Measurements from ENCODE around the gene CALB2. TPM values are rescaled to one million over a fixed set of nuclear protein-coding genes. Genes with fewer than 3 reads are reported as not detected.
"Not testable (repeated sequence)": the region's sequence is repeated elsewhere in the genome, so short reads cannot be mapped to it uniquely, and the experiment has no call there.

Gene CALB2
- total RNA-seq, 1 donor from 2014 or later, result 0.64 TPM

DNA sequence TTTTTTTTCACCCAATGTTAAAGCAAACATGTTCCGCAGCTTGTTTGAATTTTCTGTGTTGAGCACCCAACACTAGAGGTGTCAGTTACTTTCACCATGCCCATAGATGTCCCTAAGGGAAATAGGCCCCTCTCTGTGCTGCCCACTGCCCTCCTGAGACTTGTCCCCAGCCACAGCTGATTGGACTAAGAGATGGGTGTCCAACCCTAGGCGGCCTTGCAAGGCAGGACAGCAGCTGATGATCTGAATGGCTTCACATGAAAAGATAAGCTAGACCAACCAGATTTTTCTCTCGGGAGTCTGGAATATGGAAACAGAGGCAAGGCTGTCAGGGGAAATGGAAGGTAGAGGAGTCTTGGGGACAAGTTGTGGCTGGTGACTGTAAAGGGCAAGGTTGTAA lies 6.1 kb upstream of the CALB2 start:
- H3K27me3 ChIP-seq, result no peaks in the 10 kb centered on the region
- intact Hi-C loops (cut with DNase I), result no loop called here
- H3K9me3 ChIP-seq, result no peaks in the 10 kb centered on the region
- H3K36me3 ChIP-seq, result no peaks in the 10 kb centered on the region
- no peak overlapping the region for H3K4me3 ChIP-seq
- TF ChIP-seq, protein P1, sequence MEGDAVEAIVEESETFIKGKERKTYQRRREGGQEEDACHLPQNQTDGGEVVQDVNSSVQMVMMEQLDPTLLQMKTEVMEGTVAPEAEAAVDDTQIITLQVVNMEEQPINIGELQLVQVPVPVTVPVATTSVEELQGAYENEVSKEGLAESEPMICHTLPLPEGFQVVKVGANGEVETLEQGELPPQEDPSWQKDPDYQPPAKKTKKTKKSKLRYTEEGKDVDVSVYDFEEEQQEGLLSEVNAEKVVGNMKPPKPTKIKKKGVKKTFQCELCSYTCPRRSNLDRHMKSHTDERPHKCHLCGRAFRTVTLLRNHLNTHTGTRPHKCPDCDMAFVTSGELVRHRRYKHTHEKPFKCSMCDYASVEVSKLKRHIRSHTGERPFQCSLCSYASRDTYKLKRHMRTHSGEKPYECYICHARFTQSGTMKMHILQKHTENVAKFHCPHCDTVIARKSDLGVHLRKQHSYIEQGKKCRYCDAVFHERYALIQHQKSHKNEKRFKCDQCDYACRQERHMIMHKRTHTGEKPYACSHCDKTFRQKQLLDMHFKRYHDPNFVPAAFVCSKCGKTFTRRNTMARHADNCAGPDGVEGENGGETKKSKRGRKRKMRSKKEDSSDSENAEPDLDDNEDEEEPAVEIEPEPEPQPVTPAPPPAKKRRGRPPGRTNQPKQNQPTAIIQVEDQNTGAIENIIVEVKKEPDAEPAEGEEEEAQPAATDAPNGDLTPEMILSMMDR (IDR thresholded peaks at IDR 0.05), result no peak
- no peaks in the 10 kb centered on the region for H3K4me1 ChIP-seq
- no peak overlapping the region for H3K27ac ChIP-seq
- DNase-seq (ENCODE audit: low spot score in 2 of 2), result no peak

- Histone ChIP-seq H3K4me1 (no peaks in the 10 kb centered on the region), H3K36me3 (no peaks in the 10 kb centered on the region), H3K9me3 (no peaks in the 10 kb centered on the region), H3K4me3 (no peak overlapping the region), H3K27me3 (no peaks in the 10 kb centered on the region), H3K27ac (no peak overlapping the region)
- TF ChIP-seq, protein P1 (IDR thresholded peaks at IDR 0.05), result no peak
- no peak for DNase-seq (ENCODE audit: low spot score in 2 of 2)
- intact Hi-C loops (cut with DNase I), result no loop called here
Measured at GRCh38 chr16:71352963-71353460, 5.5 kb upstream of the CALB2 start.

GRCh38 chr16:71353736-71354135 lies 4.8 kb upstream of the CALB2 start:
- Histone ChIP-seq H3K36me3 (no peaks in the 10 kb centered on the region), H3K4me3 (no peak overlapping the region), H3K27me3 (no peaks in the 10 kb centered on the region), H3K9me3 (no peaks in the 10 kb centered on the region), H3K27ac (no peak overlapping the region), H3K4me1 (no peaks in the 10 kb centered on the region)
- no peak for DNase-seq (ENCODE audit: low spot score in 2 of 2)
- TF ChIP-seq, protein P1 (IDR thresholded peaks at IDR 0.05), result no peak
- intact Hi-C loops (cut with DNase I), result no loop called here

DNA sequence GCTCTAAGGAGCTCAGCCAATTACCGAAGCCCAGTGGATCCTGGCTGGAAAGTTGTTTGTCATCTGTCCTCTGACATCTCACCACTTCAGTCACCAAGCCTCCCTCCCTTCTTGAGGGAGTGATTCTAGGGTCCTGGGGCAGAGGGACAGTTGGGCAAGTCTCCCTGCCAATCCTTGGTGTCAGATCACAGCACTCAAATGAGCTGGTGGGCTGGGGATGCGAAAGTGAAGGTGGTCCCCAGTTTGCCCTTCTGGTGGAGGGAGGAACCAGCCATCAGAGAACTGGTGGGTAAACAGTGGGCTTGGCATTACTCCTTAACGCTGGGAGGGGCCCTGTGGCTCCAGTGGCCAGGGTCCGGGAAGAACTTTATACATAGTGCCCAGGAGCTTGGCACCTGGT lies 4.4 kb upstream of the CALB2 start:
- intact Hi-C loops (cut with DNase I), result no loop called here
- Histone ChIP-seq H3K36me3 (no peaks in the 10 kb centered on the region), H3K27me3 (no peaks in the 10 kb centered on the region), H3K27ac (no peak overlapping the region), H3K4me3 (no peak overlapping the region), H3K9me3 (no peaks in the 10 kb centered on the region), H3K4me1 (no peaks in the 10 kb centered on the region)
- no peak for DNase-seq (ENCODE audit: low spot score in 2 of 2)
- TF ChIP-seq, protein P1 (IDR thresholded peaks at IDR 0.05), result no peak

DNA sequence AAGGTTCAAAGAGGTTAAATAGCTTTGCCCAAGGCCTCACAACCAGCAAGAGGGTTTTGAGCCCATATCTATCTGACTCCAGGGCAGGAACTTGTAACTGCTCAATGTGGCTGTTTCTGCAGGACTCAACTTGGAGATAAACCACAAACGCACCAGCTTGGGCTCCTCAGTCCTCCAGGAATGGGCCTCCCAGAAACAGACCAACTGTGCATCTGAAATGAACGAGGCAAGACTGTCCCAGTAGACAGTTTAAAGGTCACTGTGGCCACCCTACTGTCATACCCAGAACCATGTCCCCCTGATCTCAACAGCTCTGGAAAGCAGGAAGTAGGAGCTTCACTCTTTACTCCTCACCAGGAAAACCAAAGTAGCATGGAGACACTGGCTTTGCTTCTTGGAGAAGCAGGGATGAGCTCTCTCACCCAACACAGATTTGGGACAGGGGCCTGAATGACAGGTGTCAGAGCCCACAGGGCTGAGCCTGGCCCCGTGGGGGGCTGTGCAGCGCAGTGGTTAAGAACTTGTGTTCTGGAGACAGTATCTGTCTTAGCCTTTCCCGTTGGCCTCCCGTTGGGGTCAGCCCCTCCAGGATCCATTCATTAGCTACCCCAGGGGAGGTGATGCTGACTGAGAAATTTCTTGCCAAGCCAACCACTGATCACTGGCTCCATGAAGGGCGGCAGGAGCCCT lies 2.3 kb upstream of the CALB2 start:
- no peak overlapping the region for H3K4me3 ChIP-seq
- DNase-seq (ENCODE audit: low spot score in 2 of 2), result no peak
- H3K4me1 ChIP-seq, result no peaks in the 10 kb centered on the region
- no peaks in the 10 kb centered on the region for H3K36me3 ChIP-seq
- H3K27ac ChIP-seq, result no peak overlapping the region
- intact Hi-C loops (cut with DNase I), result no loop called here
- TF ChIP-seq, protein P1 (IDR thresholded peaks at IDR 0.05), result no peak
- H3K27me3 ChIP-seq, result no peaks in the 10 kb centered on the region
- no peaks in the 10 kb centered on the region for H3K9me3 ChIP-seq

- H3K27me3 ChIP-seq; DNase-seq (ENCODE audit: low spot score in 2 of 2); H3K4me1 ChIP-seq; H3K36me3 ChIP-seq; H3K9me3 ChIP-seq; H3K4me3 ChIP-seq; H3K27ac ChIP-seq; intact Hi-C loops (cut with DNase I): not testable (repeated sequence)
Measured at GRCh38 chr16:71356936-71357335, 1.6 kb upstream of the CALB2 start.

Measured in ascending aorta (tissue), 2 donors.